Activated CD4-positive, alpha-beta T cell treated with anti-CD3 and anti-CD28 coated beads for 48 hours (primary cell): ENCODE data around the gene OGFOD2.
A peak's percentile ranks its signal among the peaks of the same experiment; 100 is the strongest.

Source experiments
- DNase-seq: peaks from one replicate; pipeline ENCODE4 v3.0.0-alpha.2; 2020

Gene OGFOD2

GRCh38 chr12:122951979-122952892 lies 22.8 kb upstream of the OGFOD2 start:
- peak; percentile 80 for DNase-seq

- no peak for DNase-seq
These were observed 19.9 kb upstream of the OGFOD2 start for GRCh38 chr12:122955156-122955555.

- no peak for DNase-seq
These were observed 19.0 kb upstream of the OGFOD2 start for GRCh38 chr12:122956035-122956434.

GRCh38 chr12:122958198-122958888 lies 16.7 kb upstream of the OGFOD2 start:
- DNase-seq, result no peak

GRCh38 chr12:122959566-122960192 lies 15.4 kb upstream of the OGFOD2 start:
- DNase-seq, result no peak

- DNase-seq, result no peak
These were observed 14.9 kb upstream of the OGFOD2 start for GRCh38 chr12:122960193-122960569.

- DNase-seq, result no peak
These were observed 13.3 kb upstream of the OGFOD2 start for GRCh38 chr12:122961531-122962329.

- no peak for DNase-seq
These were observed 11.1 kb upstream of the OGFOD2 start for GRCh38 chr12:122963941-122964265.

GRCh38 chr12:122964439-122965257 lies 10.4 kb upstream of the OGFOD2 start:
- no peak for DNase-seq

GRCh38 chr12:122965321-122965751 lies 9.7 kb upstream of the OGFOD2 start:
- DNase-seq, result no peak

- DNase-seq, result peak; percentile 95
These were observed 8.9 kb upstream of the OGFOD2 start, which contains the start of gene ABCB9 for GRCh38 chr12:122965851-122966742. Gene ABCB9, minus strand, starts transcription at chr12:122966463. Its CDS starts 6,228 bp downstream, at chr12:122960235.

- DNase-seq, result no peak
These were observed 8.1 kb upstream of the OGFOD2 start for GRCh38 chr12:122966743-122967550.

GRCh38 chr12:122968104-122968503 lies 6.9 kb upstream of the OGFOD2 start:
- DNase-seq, result no peak

- DNase-seq, result no peak
These were observed 5.4 kb upstream of the OGFOD2 start for GRCh38 chr12:122969676-122970075.

- peak; percentile 99 for DNase-seq
These were observed 661 bp upstream of the OGFOD2 start for GRCh38 chr12:122974274-122974891.

GRCh38 chr12:122975790-122976647 lies 975 bp downstream of the OGFOD2 start:
- no peak for DNase-seq

GRCh38 chr12:122976648-122976975 lies 1.6 kb downstream of the OGFOD2 start:
- no peak for DNase-seq

GRCh38 chr12:122977153-122977552 lies 2.1 kb downstream of the OGFOD2 start:
- DNase-seq, result no peak
